ENCODE measurements around the gene ROR2. TPM values are rescaled to one million over a fixed set of nuclear protein-coding genes. Genes with fewer than 3 reads are reported as not detected.

Gene ROR2
- total RNA-seq, 2 donors from 2014 or later: 0.21 to 0.68 TPM

GRCh38 chr9:91889161-91889911, 60.7 kb downstream of the ROR2 start:
- no peak for ATAC-seq (ENCODE audit: insufficient number of reproducible peaks, low FRiP score, low read depth)
- H3K4me1 ChIP-seq (ENCODE audit: control insufficient read depth in 1 of 2, low read depth in 2 of 2): no peaks in the 10 kb centered on the region
- no peak for DNase-seq (ENCODE audit: low spot score)

GRCh38 chr9:91886414-91887076, 63.5 kb downstream of the ROR2 start:
- Histone ChIP-seq H3K36me3 (no peaks in the 10 kb centered on the region), H3K27me3 (replicated peaks; ENCODE audit: insufficient read depth) (no peaks in the 10 kb centered on the region), H3K4me3 (no peak overlapping the region), H3K27ac (no peak overlapping the region), H3K9me3 (no peaks in the 10 kb centered on the region), H3K4me1 (ENCODE audit: control insufficient read depth in 1 of 2, low read depth in 2 of 2) (no peaks in the 10 kb centered on the region)
- no peak for TF ChIP-seq CTCF (IDR thresholded peaks at IDR 0.05)
- ATAC-seq (ENCODE audit: insufficient number of reproducible peaks, low FRiP score, low read depth) (no peak), DNase-seq (ENCODE audit: low spot score) (no peak)

More at GRCh38 chr9:91889161-91889911, 60.7 kb downstream of the ROR2 start:
- H3K36me3 ChIP-seq: no peaks in the 10 kb centered on the region
- H3K4me3 ChIP-seq: no peak overlapping the region
- no peak overlapping the region for H3K27ac ChIP-seq
- no peak for TF ChIP-seq CTCF (IDR thresholded peaks at IDR 0.05)
- H3K27me3 ChIP-seq (replicated peaks; ENCODE audit: insufficient read depth): no peaks in the 10 kb centered on the region
- H3K9me3 ChIP-seq: no peaks in the 10 kb centered on the region

DNA sequence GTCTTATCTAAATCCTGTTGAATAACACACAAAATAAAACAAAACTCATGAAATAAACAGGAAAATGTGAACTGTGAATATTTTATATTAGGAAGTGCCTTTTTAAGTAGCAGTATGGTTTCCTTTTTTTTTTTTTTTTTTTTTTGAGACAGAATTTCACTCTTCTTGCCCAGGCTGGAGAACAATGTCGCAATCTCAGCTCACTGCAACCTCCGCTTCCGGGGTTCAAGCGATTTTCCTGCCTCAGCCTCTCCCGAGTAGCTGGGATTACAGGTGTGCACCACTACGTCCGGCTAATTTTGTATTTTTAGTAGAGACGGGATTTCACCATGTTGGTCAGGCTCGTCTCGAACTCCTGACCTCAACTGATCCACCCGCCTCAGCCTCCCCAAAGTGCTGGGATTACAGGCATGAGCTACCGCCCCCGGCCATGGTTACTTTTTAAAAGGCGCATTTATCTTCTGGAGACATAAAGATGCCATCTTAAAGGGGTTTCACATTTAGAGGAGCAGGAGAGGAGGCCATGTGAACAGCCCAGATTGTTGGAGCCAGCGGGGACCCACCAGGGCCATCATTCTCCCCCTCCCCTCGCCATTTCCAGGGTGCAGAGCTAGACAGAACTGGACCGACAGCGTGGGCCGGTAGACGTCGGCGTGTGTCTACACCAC, 64.1 kb downstream of the ROR2 start:
- H3K27ac ChIP-seq: no peak overlapping the region
- H3K4me3 ChIP-seq: no peak overlapping the region
- H3K9me3 ChIP-seq: no peaks in the 10 kb centered on the region
- H3K4me1 ChIP-seq (ENCODE audit: control insufficient read depth in 1 of 2, low read depth in 2 of 2): no peaks in the 10 kb centered on the region
- no peak for DNase-seq (ENCODE audit: low spot score)
- H3K36me3 ChIP-seq: no peaks in the 10 kb centered on the region
- no peak for TF ChIP-seq CTCF (IDR thresholded peaks at IDR 0.05)
- H3K27me3 ChIP-seq (replicated peaks; ENCODE audit: insufficient read depth): no peaks in the 10 kb centered on the region
- no peak for ATAC-seq (ENCODE audit: insufficient number of reproducible peaks, low FRiP score, low read depth)

GRCh38 chr9:91884696-91885687, 65.0 kb downstream of the ROR2 start:
- Histone ChIP-seq H3K4me3 (no peak overlapping the region), H3K36me3 (no peaks in the 10 kb centered on the region), H3K4me1 (ENCODE audit: control insufficient read depth in 1 of 2, low read depth in 2 of 2) (no peaks in the 10 kb centered on the region), H3K9me3 (no peaks in the 10 kb centered on the region), H3K27ac (no peak overlapping the region), H3K27me3 (replicated peaks; ENCODE audit: insufficient read depth) (no peaks in the 10 kb centered on the region)
- DNase-seq (ENCODE audit: low spot score) (no peak), ATAC-seq (ENCODE audit: insufficient number of reproducible peaks, low FRiP score, low read depth) (no peak)
- TF ChIP-seq CTCF (IDR thresholded peaks at IDR 0.05): no peak

Data from thoracic aorta (tissue), 2 donors.